GM18868 (cell line): ENCODE data around the gene RIPPLY2.
"Not testable (repeated sequence)": the region's sequence is repeated elsewhere in the genome, so short reads cannot be mapped to it uniquely, and the experiment has no call there.

ENCODE experiments used
- ATAC-seq: cut with Tn5 transposase; IDR thresholded peaks from one replicate; pipeline ENCODE4 v1.9.1; 2021; ENCODE audit warnings: mild to moderate bottlenecking, moderate library complexity; ENCODE audit not compliant: unreplicated experiment

The RIPPLY2 gene

GRCh38 chr6:83893024-83893423, 39.9 kb downstream of the RIPPLY2 start:
- ATAC-seq = no peak

DNA sequence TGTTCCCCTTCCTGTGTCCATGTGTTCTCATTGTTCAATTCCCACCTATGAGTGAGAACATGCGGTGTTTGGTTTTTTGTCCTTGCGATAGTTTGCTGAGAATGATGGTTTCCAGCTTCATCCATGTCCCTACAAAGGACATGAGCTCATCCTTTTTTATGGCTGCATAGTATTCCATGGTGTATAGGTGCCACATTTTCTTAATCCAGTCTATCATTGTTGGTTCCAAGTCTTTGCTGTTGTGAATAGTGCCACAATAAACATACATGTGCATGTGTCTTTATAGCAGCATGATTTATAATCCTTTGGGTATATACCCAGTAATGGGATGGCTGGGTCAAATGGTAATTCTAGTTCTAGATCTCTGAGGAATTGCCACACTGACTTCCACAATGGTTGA, 43.9 kb downstream of the RIPPLY2 start:
- ATAC-seq = not testable (repeated sequence)

- no peak for ATAC-seq
These were observed 48.5 kb downstream of the RIPPLY2 start for GRCh38 chr6:83901624-83902023.

GRCh38 chr6:83904395-83904794, 51.2 kb downstream of the RIPPLY2 start:
- ATAC-seq = no peak

DNA sequence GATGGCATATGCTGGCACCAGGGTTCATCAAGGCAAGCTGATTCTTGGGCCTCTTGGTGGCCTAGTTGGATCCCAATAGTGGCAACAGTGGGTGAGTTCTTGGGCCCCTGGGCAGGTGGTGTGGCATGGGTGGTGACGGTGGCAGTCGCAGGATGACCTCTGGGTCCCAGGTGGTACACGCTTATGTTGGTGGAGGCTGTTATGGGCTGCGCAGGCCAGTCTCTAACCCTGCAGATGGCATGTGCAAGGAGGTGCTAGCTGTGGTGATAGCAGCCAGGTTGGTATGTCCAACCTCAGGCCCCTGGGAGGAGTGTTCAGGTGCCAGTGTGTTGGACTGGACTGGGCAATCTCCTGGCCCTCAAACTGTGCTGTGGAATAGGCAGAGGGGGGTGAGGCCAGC, 52.5 kb downstream of the RIPPLY2 start:
- no peak for ATAC-seq
